DMS79 treated with DMSO at 0.1 percent for 48 hours (cell line): Measurements from ENCODE around the gene UNC5B.

Experiments used
- DNase-seq: peaks from one replicate; lab custom pipeline; 2025; lab: John Stamatoyannopoulos, UW

Gene UNC5B

DNA sequence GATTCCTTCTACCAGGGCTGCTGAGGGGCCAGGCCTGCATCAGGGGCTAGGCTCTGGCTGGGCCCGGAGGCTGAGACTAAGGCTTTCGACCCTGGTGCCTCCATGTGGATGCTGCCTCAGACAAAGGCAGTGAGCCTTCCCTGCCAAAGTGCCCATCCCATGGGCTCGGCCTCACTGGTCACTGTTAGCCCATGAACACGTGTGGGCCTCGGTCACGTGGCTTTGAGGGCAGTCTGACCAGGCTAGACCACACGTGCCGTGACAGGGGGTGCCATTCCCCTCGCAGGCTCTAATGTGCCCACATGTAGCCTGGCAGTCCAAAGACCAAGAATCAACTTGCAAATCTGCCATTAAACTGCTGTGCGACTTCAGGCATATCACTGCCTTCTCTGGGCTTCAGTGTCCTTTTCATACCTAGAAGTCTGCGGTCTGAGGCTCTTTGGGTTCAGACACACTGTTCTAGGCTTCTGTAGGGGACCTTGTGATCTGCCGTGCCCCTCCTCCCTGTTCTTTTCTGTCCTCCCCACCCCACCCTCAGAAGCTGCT lies 89.1 kb downstream of the UNC5B start:
- no peak for DNase-seq

GRCh38 chr10:71302451-71302850 lies 90.1 kb downstream of the UNC5B start:
- no peak for DNase-seq

GRCh38 chr10:71302874-71303568 lies 90.7 kb downstream of the UNC5B start:
- DNase-seq: peak; percentile 6

- DNase-seq: no peak
These were observed 91.2 kb downstream of the UNC5B start for GRCh38 chr10:71303569-71303907.

DNA sequence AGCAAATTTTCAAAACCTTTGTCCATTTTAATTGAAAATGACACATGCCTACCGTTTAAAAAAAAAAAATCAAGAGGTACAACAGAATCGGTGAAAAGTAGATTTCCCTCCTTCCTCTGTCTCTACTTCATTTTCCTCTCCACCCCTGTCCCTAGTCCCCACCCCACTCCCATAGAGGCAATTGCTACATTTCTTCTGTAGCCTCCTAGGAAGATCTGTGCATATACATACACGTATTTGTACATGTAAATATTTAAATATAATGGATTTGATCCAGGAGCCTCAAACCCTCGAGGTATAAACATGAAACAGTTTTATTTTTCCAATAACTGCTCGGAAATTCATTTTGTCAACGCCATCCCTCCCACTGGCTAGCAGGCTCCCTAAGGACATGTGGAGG lies 92.5 kb downstream of the UNC5B start:
- no peak for DNase-seq

DNA sequence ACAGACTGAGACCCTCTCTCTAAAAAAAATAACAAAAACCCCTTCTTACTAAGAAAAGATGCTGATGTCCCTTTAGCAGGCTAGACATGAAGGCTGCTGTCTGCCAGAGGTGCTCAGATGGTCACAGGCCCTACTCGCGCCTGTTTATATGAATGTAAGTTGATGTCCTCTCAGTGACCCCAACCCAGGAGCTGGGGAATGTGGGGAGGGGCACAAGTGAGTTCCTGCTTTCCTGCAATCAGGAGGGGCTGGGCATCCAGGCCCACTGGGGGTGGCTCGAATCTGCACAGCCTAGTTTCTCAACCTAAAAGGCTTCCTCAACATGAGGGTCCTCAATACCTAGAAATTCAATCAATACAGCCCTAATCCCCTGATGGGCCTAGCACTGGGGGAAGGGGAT lies 94.6 kb downstream of the UNC5B start:
- DNase-seq: no peak

DNA sequence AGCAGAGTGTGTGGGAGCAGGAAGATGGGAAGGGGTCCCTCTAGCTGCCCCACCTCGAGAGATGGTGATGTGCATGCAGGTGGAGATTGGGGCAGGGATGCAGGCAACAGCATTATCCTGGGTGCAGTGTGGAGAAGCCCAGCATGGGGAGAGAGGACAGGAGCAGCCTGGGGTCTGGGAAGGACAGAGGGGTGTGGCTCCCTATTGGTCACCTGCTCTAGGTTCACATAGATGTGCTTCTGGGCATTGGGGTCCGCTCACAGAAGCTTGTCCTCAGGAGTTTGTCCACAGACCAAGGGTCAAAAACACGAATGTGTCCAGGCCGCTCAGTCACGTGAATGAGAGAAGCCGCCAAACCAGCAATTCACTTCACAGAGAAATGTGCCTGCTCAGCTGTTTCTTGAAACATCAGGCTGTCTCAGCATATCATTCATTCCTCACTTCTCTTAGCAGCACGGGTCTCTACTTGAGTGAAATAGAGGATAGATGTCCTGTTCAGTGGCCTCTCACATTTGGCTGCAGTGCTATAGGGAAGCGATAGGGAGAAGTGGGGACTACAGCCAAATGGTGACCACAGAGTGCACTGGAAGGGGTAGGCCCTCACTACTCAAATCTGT lies 95.2 kb downstream of the UNC5B start:
- no peak for DNase-seq

GRCh38 chr10:71308244-71308643 lies 95.9 kb downstream of the UNC5B start:
- no peak for DNase-seq

- DNase-seq: no peak
These were observed 96.6 kb downstream of the UNC5B start for GRCh38 chr10:71308985-71309384.

- no peak for DNase-seq
These were observed 97.5 kb downstream of the UNC5B start for GRCh38 chr10:71309919-71310318.

GRCh38 chr10:71312220-71312619 lies 99.8 kb downstream of the UNC5B start:
- no peak for DNase-seq

GRCh38 chr10:71312811-71313789 lies 100.7 kb downstream of the UNC5B start:
- no peak for DNase-seq

GRCh38 chr10:71314028-71314693 lies 101.8 kb downstream of the UNC5B start:
- DNase-seq: peak; percentile 12

- no peak for DNase-seq
These were observed 102.4 kb downstream of the UNC5B start for GRCh38 chr10:71314694-71315225.

DNA sequence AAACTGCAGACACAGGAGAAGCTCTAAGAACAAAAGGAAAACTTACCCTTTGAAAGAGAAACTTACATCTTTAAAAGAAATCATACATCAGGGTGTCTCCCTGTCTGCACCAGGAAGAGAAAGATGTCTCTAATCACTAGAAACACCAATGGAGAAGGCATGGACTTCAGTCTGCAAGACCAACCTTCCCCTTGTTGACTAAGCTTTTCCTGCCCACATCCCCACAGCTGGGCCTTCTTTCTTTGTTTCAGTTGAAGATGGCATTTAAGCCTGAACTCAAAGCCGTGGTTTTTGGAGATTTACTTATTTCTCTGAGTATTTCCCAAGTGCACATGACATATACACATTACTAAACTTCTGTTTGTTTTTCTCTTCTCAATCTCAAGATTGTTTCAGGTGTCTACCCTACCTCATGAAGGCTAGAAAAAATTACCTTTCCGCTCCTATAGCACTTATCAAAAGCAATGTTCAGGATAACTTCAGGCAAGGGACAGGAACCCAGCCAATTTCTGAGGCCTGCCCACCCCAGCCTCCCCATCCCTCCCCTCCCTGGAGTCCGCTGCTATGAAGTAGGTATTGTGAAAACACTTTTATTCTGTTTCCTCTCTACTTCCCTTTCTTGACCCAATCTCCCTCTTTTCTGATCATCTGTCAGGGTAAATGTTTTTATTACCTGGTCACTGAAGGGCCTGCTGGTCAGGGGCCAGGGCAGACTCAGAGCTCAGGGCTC lies 103.9 kb downstream of the UNC5B start:
- no peak for DNase-seq

- no peak for DNase-seq
These were observed 104.4 kb downstream of the UNC5B start for GRCh38 chr10:71316786-71317160.

DNA sequence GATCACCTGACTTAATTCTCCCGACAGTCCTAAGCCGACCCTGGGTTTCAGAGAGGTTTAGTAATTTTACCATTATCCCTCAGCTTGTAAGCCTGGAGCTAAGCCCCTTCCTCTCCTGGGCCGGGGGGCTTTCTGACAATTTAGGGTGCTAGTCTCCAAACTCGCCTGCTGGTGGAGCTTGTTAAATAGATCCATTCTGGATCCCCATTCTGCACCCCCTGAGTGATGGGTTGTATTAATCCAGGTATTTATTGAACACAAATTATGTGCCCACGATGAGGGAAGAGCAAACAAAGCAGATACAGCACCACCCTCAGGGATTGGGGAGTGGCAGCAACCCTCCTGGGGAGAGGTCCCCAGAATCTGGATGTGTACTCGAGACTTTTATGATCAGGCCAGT lies 105.4 kb downstream of the UNC5B start:
- no peak for DNase-seq

DNA sequence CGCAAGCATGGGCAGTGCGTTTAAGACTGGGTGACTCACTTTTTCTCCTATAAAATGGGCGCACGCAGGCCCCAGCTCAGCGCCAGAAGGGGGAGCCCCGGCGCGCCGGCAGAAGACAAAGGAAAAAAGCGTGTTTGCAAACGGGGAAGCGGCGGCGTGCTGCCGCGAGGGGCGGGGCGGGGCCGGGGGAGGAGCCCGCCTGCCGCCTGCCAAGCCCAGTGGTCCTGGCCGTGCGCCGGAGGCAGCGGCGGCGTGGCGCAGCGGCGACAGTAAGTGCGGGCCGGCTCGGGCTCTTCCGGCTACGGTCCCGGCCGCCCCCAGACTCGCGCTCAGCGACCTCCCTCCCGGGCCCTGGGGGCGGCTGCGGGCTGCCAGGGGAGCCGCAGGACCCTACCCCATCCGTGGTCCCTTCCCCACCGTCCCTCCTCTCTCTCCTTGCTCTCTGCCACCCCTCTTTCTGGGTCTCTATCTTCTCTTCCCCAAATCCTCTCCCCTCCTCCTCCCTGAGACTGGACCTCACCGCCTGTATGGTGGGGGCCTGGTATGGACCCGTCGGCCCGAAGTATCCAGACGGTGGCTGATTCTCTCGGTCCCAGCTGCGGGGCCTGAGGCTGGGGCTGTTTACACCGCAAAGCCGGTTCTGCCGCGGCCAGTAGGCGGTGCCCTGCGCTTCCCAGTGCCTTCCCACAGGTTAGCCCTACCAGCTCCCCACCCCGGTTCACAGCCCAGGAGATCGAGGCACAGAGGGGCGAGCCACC lies 106.9 kb downstream of the UNC5B start, which contains the start of gene SLC29A3:
TSS of gene SLC29A3 (plus strand) at position 218 of the 758 bp plus-strand sequence. CDS start at position 269, 51 bp downstream.
- peak; percentile 52 for DNase-seq

GRCh38 chr10:71319800-71320392 lies 107.5 kb downstream of the UNC5B start:
- no peak for DNase-seq

GRCh38 chr10:71320592-71320991 lies 108.2 kb downstream of the UNC5B start:
- DNase-seq: no peak
